A204.1 (cell line): ENCODE results near the gene SEMA3G.

Experiments
- FAIRE-seq: peaks from 2 replicates; lab custom pipeline; 2012; peaks lifted over from hg19 to GRCh38; lab: Jason Lieb, UNC

The SEMA3G gene

GRCh38 chr3:52394751-52395502, 50.0 kb downstream of the SEMA3G start:
- FAIRE-seq = no peak

DNA sequence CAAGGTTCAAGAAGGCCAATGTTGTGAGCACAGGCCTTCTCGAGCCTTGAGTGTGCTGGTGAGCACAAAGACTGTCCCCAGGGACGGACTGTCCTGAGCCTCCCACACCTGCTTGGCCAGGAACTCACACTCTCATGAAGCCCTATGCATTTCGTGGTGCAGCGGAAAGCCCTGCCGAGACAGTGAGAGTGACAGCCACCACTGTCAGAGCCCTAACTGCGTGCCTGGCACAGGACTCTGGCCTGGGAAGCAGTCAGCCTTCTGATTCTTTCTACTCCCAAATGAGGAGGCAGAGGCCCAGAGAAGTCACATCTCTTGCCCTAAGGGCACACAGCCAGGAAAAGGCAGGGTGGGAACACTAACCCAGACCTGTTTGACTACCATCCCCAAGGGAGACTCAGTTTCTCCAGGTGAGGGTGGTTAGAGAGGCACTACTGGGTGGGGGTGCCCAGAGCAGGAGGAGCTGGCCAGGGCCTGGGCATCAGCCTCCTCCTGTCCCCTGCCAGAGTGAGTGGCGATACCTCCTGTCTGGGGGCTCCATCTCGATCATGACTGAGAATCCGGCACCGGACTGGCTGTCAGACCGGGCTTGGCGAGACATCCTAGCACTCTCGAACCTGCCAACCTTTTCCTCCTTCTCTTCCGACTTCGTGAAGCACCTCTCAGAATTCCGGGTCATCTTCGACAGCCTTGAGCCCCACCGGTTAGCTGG, 50.8 kb downstream of the SEMA3G start:
- FAIRE-seq = no peak

DNA sequence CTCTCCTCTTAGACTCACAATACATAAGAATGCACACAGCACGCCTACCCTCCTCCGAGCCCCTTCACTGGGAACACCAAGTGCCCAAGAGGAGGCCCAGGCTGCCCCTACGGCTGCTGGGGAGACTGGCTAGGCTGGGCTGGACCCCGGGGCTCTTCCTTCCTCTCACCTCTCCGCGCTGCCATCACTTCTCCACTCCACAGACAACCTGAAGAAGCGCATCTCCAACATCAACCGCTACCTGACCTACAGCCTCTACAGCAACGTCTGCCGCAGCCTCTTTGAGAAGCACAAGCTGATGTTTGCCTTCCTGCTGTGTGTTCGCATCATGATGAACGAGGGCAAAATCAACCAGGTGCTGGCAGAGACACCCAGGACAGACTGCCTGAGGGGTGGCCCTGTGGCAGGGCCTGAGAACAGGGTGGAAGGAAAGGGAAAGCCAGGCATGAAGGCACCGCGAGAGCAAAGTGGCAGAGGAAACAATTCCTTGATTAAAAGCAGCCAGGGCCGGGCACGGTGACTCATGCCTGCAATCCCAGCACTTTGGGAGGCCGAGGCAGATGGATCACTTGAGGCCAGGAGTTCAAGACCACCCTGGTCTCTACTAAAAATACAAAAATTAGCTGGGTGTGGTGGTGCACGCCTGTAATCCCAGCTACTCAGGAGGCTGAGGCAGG, 51.6 kb downstream of the SEMA3G start:
- no peak for FAIRE-seq

GRCh38 chr3:52392216-52392930, 52.5 kb downstream of the SEMA3G start:
- no peak for FAIRE-seq

- FAIRE-seq = no peak
These were observed 53.8 kb downstream of the SEMA3G start for GRCh38 chr3:52391096-52391495.

- FAIRE-seq = no peak
These were observed 56.0 kb downstream of the SEMA3G start for GRCh38 chr3:52388933-52389332.

- no peak for FAIRE-seq
These were observed 56.5 kb downstream of the SEMA3G start for GRCh38 chr3:52388348-52388821.

GRCh38 chr3:52387481-52387880, 57.4 kb downstream of the SEMA3G start:
- FAIRE-seq = no peak

DNA sequence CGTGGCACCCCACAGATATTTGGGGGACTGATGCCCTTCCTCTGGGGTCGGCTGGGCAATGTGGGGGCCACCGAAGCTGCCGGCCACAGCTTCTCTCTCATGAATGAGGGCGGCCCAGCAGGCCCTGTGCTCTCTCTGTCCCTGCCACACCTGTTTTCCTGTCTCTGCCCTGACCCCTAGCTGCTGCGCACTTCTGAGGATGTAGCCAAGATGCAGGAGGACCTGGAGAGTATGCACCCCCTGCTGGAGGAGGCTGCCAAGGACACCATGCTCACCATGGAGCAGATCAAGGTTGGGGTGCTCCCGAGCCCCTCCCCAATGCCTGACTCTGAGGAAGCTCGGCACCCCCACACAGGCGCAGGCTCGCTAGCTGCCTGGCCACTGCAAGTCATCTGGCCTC, 59.7 kb downstream of the SEMA3G start:
- FAIRE-seq = no peak

DNA sequence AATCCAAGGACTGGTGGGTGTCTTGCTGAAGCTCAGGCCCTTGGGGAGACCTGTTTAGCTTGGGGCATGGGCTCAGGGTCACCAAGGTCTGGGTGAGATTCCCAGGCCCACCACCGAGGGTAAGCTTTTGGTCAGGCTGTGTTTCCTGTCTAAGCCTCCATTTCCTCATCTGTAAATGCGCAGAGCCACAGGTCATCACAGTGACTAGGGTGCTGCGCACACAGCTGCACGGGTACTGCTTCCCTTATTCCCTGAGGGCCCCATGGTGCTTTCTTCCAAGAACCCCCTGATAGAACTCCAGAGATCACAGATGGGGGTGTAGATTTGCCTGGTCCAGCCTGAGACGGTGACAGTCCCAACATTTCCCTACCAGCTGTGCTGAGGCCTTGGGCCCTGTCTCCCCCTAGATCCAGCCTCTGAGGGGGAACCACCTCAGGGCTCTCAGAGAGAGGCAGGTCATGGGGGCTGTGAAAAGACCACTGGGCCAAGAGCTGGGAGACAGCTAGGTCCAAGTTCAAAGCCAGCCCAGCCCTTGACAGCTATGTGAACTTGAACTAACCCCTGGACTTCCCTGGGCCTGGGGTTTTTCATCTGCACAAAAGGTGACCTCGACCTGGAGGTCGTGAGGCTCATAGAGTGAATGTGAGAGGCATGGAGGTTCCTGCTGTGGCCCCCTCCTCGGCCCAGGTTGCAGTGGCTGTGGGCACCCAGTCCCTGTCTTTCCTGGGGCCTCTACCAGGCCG, 60.7 kb downstream of the SEMA3G start:
- no peak for FAIRE-seq

- FAIRE-seq = no peak
These were observed 61.5 kb downstream of the SEMA3G start for GRCh38 chr3:52383446-52383845.
